ENCODE data around the gene SMC1B. TPM values are rescaled to one million over a fixed set of nuclear protein-coding genes. Genes with fewer than 3 reads are reported as not detected.

SMC1B gene
- total RNA-seq, 4 donors from 2014 or later: 0.17 TPM; not detected in 3

- no peak for TF ChIP-seq CTCF (IDR thresholded peaks at IDR 0.05; ENCODE audit: low read depth)
Observed at GRCh38 chr22:45407793-45408192, 5.6 kb downstream of the SMC1B start.

GRCh38 chr22:45402466-45402985 is 10.9 kb downstream of the SMC1B start:
- no peak for TF ChIP-seq CTCF (IDR thresholded peaks at IDR 0.05; ENCODE audit: low read depth)

- no peak for TF ChIP-seq CTCF (IDR thresholded peaks at IDR 0.05; ENCODE audit: low read depth)
Observed at GRCh38 chr22:45399712-45400445, 13.5 kb downstream of the SMC1B start.

GRCh38 chr22:45398214-45398613 is 15.2 kb downstream of the SMC1B start:
- TF ChIP-seq CTCF (IDR thresholded peaks at IDR 0.05; ENCODE audit: low read depth): no peak

- TF ChIP-seq CTCF (IDR thresholded peaks at IDR 0.05; ENCODE audit: low read depth): no peak
Observed at GRCh38 chr22:45397806-45398205, 15.6 kb downstream of the SMC1B start.

GRCh38 chr22:45389546-45389945 is 23.9 kb downstream of the SMC1B start:
- TF ChIP-seq CTCF (IDR thresholded peaks at IDR 0.05; ENCODE audit: low read depth): no peak

GRCh38 chr22:45381348-45381747 is 32.1 kb downstream of the SMC1B start:
- no peak for TF ChIP-seq CTCF (IDR thresholded peaks at IDR 0.05; ENCODE audit: low read depth)
